ENCODE data around the gene SFMBT1. TPM values are rescaled to one million over a fixed set of nuclear protein-coding genes. Genes with fewer than 3 reads are reported as not detected.

Gene SFMBT1
- total and polyA plus RNA-seq, 9 donors: 1.2 to 21.1 (median 6.2) TPM

- no peak overlapping the region for H3K27ac ChIP-seq
- H3K36me3 ChIP-seq: no peaks in the 10 kb centered on the region
- intact Hi-C loops (cut with DNase I): no loop called here
- DNase-seq: no peak
- no peak overlapping the region for H3K4me3 ChIP-seq
- peaks cover 3% of the 10 kb centered on the region for H3K4me1 ChIP-seq (ENCODE audit: insufficient read depth)
- WGBS, 3 donors: 97 to 100% (median 97%) methylated on average over 7 to 10 of the region's 10 CpGs
- no peak for TF ChIP-seq POLR2A (IDR thresholded peaks at IDR 0.05)
- no peak for TF ChIP-seq EP300 (IDR thresholded peaks at IDR 0.05)
- TF ChIP-seq CTCF (IDR thresholded peaks at IDR 0.05): no peak
- no peaks in the 10 kb centered on the region for H3K9me3 ChIP-seq
- no peaks in the 10 kb centered on the region for H3K27me3 ChIP-seq
Measured at GRCh38 chr3:52870471-52870870, 175.4 kb downstream of the SFMBT1 start.

GRCh38 chr3:52866427-52866826, 179.4 kb downstream of the SFMBT1 start:
- H3K4me1 ChIP-seq (ENCODE audit: insufficient read depth): no peaks in the 10 kb centered on the region
- H3K4me3 ChIP-seq: no peak overlapping the region
- no peaks in the 10 kb centered on the region for H3K9me3 ChIP-seq
- no peak for DNase-seq
- intact Hi-C loops (cut with DNase I): no loop called here
- WGBS, 3 donors: 94 to 97% (median 96%) methylated on average over 12 of the region's 12 CpGs
- no peak overlapping the region for H3K27ac ChIP-seq
- TF ChIP-seq EP300 (IDR thresholded peaks at IDR 0.05) (no peak), CTCF (IDR thresholded peaks at IDR 0.05) (no peak), POLR2A (IDR thresholded peaks at IDR 0.05) (no peak)
- no peaks in the 10 kb centered on the region for H3K27me3 ChIP-seq
- H3K36me3 ChIP-seq: no peaks in the 10 kb centered on the region

- 96 to 98% (median 98%) methylated on average over 13 of the region's 13 CpGs for WGBS, 3 donors
- no peak for DNase-seq
Measured at GRCh38 chr3:52865994-52866393, 179.9 kb downstream of the SFMBT1 start.

GRCh38 chr3:52860424-52860768, 185.5 kb downstream of the SFMBT1 start:
- H3K36me3 ChIP-seq: no peaks in the 10 kb centered on the region
- WGBS, 3 donors: 70 to 78% (median 75%) methylated on average over 8 of the region's 8 CpGs
- no peaks in the 10 kb centered on the region for H3K27me3 ChIP-seq
- TF ChIP-seq EP300 (IDR thresholded peaks at IDR 0.05): no peak
- no peak for TF ChIP-seq POLR2A (IDR thresholded peaks at IDR 0.05)
- no peak for TF ChIP-seq CTCF (IDR thresholded peaks at IDR 0.05)
- DNase-seq: no peak
- no peak overlapping the region for H3K27ac ChIP-seq
- no peaks in the 10 kb centered on the region for H3K4me1 ChIP-seq (ENCODE audit: insufficient read depth)
- H3K4me3 ChIP-seq: no peak overlapping the region
- H3K9me3 ChIP-seq: no peaks in the 10 kb centered on the region
- intact Hi-C loops (cut with DNase I): no loop called here

More at GRCh38 chr3:52865994-52866393, 179.9 kb downstream of the SFMBT1 start:
- TF ChIP-seq CTCF (IDR thresholded peaks at IDR 0.05) (no peak), EP300 (IDR thresholded peaks at IDR 0.05) (no peak), POLR2A (IDR thresholded peaks at IDR 0.05) (no peak)
- H3K4me3 ChIP-seq: no peak overlapping the region
- intact Hi-C loops (cut with DNase I): no loop called here
- H3K9me3 ChIP-seq: no peaks in the 10 kb centered on the region
- H3K4me1 ChIP-seq (ENCODE audit: insufficient read depth): no peaks in the 10 kb centered on the region
- no peaks in the 10 kb centered on the region for H3K27me3 ChIP-seq
- H3K36me3 ChIP-seq: no peaks in the 10 kb centered on the region
- H3K27ac ChIP-seq: no peak overlapping the region

Data from ovary (tissue), 9 donors.